ENCODE data around the gene OR4M2.
"Not testable (repeated sequence)": the region's sequence is repeated elsewhere in the genome, so short reads cannot be mapped to it uniquely, and the experiment has no call there.

Gene OR4M2, protein sequence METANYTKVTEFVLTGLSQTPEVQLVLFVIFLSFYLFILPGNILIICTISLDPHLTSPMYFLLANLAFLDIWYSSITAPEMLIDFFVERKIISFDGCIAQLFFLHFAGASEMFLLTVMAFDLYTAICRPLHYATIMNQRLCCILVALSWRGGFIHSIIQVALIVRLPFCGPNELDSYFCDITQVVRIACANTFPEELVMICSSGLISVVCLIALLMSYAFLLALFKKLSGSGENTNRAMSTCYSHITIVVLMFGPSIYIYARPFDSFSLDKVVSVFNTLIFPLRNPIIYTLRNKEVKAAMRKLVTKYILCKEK

GRCh38 chr15:22080227-22080626 lies at the start of gene OR4M2:
TSS of gene OR4M2 (plus strand) at chr15:22080527. CDS start at chr15:22080625, 98 bp downstream.
- DNase-seq (ENCODE audit: low read depth in 2 of 2): not testable (repeated sequence)

DNA sequence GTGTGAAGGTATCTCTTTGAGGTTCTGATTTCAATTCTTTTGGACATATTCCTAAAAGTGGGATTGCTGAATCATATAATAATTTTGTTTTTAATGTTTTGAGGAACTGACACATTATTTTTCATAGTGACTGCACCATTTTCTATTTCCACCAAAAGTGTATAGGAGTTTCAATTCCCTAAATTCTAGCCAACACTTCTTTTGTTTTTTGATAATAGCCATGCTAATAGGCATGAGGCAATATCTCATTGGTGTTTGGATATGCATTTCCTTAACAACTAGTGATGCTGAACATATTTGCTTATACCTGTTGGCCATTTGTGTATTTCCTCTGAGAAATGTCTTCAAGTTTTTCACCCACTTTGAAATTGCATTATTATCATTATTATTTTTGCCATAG lies 11.1 kb upstream of the OR4M2 start:
- not testable (repeated sequence) for DNase-seq (ENCODE audit: low read depth in 2 of 2)

GRCh38 chr15:22081386-22081785 lies 1.1 kb downstream of the OR4M2 start:
- not testable (repeated sequence) for DNase-seq (ENCODE audit: low read depth in 2 of 2)

DNA sequence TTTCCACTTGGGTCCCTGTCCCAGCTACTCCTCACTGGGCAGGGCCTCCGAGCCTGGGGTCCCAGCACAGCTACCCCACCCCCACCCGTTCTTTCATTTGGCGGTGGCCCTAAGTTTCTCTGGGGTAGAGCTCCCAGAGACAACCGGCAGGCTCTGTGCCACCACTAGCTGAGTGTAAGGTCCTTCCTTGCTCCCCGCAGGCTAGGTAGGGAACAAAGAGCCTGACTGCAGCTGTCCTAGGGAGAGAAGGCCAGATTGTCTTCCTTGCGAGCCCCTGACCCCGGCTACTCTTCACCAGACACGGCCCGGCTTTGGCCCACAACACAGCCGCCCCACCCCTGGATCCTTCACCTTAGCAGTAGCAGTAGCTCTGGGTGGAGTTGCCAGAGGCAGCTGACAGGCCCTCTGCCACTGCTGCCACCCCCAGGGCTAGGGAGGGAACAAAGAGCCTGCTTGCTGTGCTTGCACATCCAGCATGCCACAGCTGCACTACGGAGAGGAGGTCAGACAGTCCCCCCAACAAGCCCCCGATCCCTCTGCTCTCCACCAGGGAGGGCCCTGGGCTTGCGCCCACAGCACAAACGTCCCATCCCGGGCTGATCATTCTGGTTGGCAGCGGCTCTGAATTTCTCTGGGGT lies 18.4 kb downstream of the OR4M2 start:
- DNase-seq (ENCODE audit: low read depth in 2 of 2): not testable (repeated sequence)

GRCh38 chr15:22099289-22099891 lies 19.1 kb downstream of the OR4M2 start:
- DNase-seq (ENCODE audit: low read depth in 2 of 2): not testable (repeated sequence)

GRCh38 chr15:22122033-22122432 lies 41.7 kb downstream of the OR4M2 start:
- not testable (repeated sequence) for DNase-seq (ENCODE audit: low read depth in 2 of 2)
